ENCODE measurements around the gene ESYT3. TPM values are rescaled to one million over a fixed set of nuclear protein-coding genes. Genes with fewer than 3 reads are reported as not detected.

ESYT3 gene
- polyA plus RNA-seq, 3 donors: not detected

Other genes with a start within 250 kb of the ESYT3 start
- 10 to 100 TPM; 34.3 to 43.9 (median 42.0) TPM for gene ARMC8, start 247.3 kb upstream of the ESYT3 start, polyA plus RNA-seq
- under 1 TPM in 1 of 3 donors, not detected in 2; 0.04 TPM for gene NME9, start 104.8 kb upstream of the ESYT3 start, polyA plus RNA-seq
- gene MRAS, start 86.0 kb upstream of the ESYT3 start, polyA plus RNA-seq: 10 to 100 TPM in 1 of 3 donors, 1 to 10 TPM in 2; 6.2 to 13.2 (median 8.3) TPM
- gene CEP70, start 159.6 kb downstream of the ESYT3 start, polyA plus RNA-seq: under 1 TPM in 1 of 3 donors, not detected in 2; 0.11 TPM
- gene FAIM, start 174.2 kb downstream of the ESYT3 start, polyA plus RNA-seq: 1 to 10 TPM in 2 of 3 donors, under 1 TPM in 1; 0.96 to 3.7 (median 3.6) TPM

Data from CD14-positive monocyte (primary cell).